Stimulated activated CD4-positive, alpha-beta T cell treated with anti-CD3 and anti-CD28 coated beads, Interleukin-12 subunit alpha, Interleukin-12 subunit beta, amount 100 ng/mL, for 24 hours (primary cell): Measurements from ENCODE around the gene RNF217.
"Not testable (repeated sequence)": the region's sequence is repeated elsewhere in the genome, so short reads cannot be mapped to it uniquely, and the experiment has no call there.

Source experiments
- DNase-seq, 2 experiments: peaks; one replicate each; pipeline ENCODE4 v3.0.0-alpha.2; 2020; ENCODE audit warnings: low read depth in 2 of 2

Gene RNF217

GRCh38 chr6:125123051-125123450 is 160.8 kb downstream of the RNF217 start:
- no peak for DNase-seq

- DNase-seq: no peak
Observed at GRCh38 chr6:125123468-125124048, 161.3 kb downstream of the RNF217 start.

GRCh38 chr6:125124049-125124669 is 161.9 kb downstream of the RNF217 start:
- no peak for DNase-seq

DNA sequence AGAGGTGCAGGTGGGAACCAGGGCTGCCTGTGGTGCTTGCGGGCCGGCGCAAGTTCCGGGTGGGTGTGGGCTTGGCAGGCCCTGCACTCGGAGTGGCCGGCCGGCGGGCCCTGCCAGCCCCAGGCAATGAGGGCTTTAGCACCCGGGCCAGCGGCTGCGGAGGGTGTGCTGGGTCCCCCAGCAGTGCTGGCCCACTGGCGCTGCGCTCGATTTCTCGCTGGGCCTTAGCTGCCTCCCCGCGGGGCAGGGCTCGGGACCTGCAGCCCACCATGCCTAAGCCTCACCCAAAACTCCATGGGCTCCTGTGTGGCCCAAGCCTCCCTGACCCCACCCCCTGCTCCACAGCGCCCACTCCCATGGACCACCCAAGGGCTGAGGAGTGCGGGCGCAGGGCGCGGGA is 163.6 kb downstream of the RNF217 start:
- not testable (repeated sequence) for DNase-seq

DNA sequence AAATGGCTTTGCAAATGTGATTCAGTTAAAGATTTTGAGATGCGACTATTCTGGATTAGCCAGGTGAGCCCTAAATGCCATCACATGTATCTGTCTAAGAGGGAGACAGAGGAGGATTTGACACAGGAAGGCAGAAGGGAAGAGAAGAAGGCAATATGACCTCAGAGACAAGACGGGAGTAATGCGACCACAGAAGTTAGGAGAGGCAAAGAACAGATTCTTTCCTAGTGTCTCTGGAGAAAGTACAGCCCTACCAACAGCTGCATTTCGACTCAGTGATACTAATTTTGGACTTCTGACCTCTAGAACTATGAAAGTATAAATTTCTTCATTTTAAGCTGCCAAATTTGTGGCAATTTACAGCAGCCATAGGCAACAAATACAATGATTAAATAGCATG is 167.1 kb downstream of the RNF217 start:
- DNase-seq: no peak

GRCh38 chr6:125132058-125132457 is 169.8 kb downstream of the RNF217 start:
- no peak for DNase-seq

DNA sequence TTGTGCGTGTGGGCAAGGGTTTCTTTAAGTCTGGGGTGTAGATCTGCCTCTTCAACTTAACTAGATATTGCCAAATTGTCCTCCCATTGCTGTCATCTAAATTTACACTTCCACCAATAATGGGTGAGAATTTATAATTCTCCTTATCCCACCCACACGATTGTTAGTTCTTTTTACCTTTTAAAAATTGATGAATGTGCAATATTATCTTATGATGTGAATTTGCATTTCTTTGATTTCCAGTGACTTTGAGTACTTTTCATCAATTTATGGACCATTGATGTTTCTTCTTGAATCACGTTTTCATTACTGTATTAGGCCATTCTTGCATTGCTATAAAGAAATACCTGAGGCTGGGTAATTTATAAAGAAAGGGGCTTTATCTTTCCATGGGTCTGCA is 174.1 kb downstream of the RNF217 start:
- DNase-seq: no peak

- DNase-seq: no peak
Observed at GRCh38 chr6:125138083-125138482, 175.8 kb downstream of the RNF217 start.

GRCh38 chr6:125140808-125141207 is 178.6 kb downstream of the RNF217 start:
- no peak for DNase-seq
